ENCODE measurements around the gene CPB2.

The CPB2 gene

DNA sequence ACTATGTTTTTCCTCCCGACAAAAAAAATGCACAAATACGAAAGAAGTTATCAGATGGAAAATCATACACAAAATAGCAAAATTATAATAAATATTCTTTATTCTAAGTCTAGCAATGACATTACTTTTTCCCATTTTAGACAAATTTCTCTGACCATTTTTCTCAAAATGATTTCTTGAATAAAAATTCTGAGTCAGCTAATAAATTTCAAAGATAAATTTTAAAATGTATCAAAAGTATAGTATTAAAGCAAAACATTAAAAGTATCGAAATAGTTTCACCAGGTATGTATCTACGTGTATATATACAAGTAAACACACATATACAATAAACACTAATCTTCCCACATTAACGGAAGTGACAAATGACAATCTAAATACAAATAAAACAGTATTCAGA lies 61.2 kb downstream of the CPB2 start:
- no peak for DNase-seq

DNA sequence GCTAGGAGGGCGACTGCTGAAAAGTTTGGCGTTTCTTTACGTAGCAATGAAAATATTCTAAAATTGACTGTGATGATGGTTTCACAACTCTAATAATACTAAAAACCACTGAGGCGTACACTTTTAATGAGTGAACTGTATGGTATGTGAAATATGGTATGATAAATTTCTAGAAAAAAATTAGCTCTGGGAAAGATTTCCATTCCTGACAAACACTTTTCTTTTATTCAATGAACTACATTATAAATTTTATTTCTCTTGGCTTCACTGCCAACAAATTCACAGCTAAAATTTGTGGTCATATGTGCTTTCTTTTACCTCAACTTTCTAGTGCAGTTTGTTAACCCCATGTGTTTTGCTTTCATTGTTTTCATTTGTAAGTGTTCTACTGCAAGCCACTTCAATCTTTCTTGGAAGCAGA lies 63.4 kb downstream of the CPB2 start:
- DNase-seq = peak; percentile 79

DNA sequence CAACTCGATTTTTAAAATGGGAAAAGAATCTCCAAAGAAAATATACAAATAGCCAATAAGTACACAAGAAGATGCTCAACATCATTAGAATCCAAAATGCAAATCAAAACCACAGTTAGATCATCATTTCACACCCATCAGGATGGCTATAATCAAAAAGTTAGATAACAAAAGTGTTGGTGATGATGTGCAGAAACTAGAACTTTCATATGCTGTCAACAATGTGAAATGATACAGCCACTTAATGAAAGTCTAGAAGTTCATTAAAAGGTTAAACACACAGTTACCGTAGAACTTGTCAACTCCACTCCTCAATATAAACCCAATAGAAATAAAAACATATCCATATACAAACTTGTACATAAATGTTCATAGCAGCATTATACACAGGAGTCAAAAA lies 64.1 kb downstream of the CPB2 start:
- no peak for DNase-seq

DNA sequence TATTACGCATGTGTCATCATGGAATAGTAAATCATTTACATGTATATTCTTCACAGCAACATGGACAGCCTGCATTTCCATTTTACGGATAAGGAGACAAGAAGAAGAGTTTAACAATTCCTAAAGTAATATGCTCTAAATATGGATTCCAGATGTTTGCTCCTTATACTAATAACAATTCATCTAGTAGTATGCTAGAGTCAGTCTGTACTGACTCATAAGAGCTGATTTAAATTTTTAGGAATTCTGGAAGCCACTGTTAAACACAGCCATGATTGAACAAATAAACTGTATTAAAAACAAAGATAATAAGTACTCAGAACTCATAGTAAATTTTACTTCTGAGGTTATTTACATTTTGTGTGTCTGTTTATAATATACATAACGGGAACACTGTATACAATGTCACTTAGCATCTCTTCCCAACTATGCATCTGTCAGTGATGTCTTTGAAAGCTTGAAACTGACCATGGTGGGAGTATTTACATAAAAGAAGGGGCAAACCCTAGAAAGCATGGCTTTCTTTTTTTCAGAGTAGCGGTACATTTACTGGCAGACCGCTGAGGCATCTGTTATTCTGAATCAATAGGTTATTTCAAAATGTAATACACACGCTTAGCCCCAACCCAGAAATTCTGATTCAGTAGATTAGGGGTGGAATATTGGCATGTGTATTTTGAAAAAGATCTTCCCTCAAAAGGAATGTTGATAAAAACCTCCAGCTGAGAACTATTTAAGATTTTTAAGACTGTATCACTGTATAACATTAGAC lies 65.2 kb downstream of the CPB2 start:
- DNase-seq = peak; percentile 46

DNA sequence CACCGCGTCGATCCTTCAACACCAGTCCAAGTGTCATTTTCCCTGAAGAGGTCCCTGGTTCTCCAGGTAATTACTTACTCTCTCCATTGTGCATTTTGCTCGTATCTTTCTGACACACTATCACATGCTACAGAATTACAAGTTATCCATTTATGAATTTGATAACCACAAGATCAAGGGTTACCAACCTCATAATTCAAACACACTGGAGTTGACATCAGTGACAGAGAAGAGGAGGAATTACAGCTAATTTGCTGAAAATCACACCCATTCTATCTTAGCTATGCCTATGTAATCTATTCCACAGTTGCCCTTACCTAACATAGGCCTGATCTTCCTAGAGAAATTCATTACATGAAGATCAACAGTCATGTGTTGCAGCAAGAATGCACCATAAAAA lies 66.5 kb downstream of the CPB2 start:
- DNase-seq = no peak

DNA sequence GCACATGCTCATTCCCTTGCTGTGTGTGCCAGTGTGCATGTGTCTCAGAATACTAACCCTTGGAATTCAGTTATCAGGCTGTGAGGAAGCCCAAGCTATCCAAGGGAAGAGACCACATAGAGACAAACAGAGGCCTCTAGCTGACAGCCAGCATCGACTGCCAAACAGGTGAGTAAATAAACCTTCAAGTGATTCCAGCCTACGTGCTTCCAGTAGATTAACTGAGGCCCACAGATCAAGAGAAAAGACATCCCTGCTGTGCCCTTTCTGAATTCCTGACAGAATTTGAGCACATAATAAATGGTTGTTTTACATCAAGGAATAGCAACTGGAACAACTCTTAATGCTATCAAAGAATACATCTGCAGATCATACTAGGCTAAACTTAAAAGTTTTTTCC lies 69.8 kb downstream of the CPB2 start:
- DNase-seq = no peak

DNA sequence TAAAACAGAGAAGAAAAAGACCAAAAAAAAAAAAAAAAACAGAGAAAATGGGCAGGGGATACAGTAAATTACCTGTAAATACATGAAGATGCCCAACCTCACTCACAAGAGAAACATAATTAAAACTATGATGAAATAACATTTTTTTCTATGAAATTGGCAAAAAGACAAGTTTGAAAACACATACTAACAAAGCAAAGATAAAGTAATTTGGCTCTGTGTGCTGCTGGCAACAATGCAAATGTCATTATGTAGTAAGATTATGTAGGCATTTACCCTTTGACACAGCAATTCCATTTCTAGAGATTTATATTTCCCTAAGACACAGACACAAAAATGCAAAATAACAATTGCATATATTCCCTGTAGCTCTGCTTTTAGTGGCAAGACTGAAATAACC lies 72.5 kb downstream of the CPB2 start:
- no peak for DNase-seq

DNA sequence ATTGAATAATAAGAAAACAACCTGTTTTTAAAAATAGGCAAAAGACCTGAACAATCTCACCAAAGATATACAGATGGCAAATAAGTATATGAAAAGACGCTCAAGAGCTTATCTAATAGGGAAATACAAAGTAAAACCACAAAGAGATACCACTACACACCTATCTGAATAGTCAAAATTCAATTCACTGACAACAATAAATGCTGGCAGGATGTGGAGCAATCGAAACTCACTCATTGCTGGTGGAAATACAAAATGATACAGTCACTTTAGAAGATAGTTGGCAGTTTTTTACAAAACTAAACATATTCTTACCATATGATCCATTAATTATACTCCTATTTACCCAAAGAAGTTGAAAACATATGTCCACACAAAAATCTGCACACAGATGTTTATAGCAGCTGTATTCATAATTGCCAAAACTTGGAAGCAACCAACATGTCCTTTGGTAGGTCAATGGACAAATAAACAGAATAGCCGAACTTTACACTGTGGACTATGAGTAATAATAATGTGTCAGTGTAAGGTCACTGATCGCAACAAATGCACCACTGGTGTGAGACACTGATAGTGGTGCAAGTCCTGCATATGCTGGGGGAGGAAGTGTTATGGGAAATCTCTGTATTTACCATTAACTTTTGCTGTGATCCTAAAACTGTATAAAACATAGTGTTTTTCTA lies 73.1 kb downstream of the CPB2 start:
- DNase-seq = no peak

DNA sequence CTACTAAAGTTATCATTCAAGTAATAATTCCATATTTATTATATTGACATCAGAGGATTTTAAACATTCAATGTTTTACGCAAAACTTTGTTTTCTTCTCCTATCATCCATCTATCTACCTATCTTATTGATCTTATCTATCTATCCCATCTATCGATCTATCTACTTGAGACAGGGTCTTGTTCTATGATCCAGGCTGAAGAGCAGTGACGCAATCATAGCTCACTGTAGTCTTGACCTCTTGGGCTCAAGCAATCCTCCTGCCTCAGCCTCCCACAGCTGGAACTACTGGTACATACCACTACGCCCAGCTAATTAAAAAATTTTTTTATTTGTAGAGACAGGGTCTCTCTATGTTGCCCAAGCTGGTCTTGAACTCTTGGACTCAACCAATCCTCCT lies 79.7 kb downstream of the CPB2 start:
- no peak for DNase-seq

DNA sequence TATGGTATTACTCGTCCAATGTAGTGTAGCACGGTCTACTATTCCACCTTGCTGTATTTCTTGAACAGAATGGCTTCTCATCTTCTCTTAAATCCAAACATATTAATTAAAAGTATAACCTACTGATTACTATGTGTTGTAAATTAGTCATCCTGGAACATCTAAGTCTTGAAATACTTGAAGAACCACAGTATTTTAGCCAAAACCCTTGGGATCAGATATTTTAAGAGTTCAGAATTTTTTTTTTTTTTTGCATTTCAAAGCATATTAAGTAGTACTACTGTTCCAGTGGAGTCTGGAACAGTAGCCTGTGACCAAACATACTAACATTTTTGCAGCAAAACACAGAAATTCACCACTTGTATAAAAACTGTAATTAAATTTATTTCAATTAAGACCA lies 82.4 kb downstream of the CPB2 start:
- DNase-seq = peak; percentile 13

DNA sequence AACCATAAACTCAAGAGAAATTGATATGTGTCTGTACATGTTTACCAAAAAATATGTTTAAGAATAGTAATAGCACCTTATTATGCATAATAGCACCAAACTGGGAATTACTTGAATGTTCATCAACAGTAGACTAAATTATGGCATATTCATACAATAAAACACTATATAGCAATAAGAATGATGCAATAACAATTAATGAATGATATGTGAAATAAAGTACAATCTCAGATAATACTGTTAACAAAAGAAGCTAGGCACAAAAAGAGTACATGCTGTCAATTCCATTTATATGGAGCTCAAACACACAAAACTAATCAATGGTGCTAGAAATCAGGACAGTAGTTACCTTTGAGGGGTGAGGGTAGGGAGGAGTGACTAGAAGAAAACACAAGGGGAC lies 88.6 kb downstream of the CPB2 start:
- no peak for DNase-seq

DNA sequence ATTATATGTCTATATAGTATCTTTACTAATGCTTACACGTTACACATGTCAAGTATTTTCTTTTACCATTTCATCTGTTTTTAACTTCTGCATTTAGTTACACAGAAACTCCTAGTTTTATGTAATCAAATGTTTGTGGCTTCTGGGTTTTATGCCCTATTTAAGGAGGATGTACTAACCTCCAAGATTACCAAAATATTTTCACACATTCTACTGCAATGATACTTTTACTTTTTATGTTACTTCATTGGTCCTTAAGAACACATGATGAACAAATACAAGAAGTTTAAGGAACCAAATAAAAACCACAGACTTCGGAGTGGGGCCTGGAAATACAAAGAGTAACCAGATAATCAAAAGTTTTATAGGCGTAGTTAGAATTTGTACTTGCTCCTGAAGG lies 89.5 kb downstream of the CPB2 start:
- DNase-seq = peak; percentile 5

DNA sequence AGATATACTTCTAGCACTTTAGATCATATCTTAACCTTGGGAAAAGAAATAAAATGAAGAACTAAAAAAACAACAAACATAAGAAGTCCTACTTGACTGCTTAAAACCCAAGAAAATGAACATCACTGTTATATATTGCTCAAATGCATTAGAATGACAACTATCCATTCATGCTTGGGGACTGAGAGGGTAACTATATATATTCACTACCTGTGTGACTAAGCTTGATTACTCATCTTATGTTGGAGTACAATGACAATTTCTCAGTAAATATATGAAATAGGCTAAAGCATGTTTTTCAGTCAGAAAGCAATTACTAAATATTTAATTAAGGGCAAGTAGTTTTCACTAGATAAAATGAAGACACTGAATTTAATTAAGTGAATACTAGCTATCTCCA lies 92.4 kb downstream of the CPB2 start:
- no peak for DNase-seq

DNA sequence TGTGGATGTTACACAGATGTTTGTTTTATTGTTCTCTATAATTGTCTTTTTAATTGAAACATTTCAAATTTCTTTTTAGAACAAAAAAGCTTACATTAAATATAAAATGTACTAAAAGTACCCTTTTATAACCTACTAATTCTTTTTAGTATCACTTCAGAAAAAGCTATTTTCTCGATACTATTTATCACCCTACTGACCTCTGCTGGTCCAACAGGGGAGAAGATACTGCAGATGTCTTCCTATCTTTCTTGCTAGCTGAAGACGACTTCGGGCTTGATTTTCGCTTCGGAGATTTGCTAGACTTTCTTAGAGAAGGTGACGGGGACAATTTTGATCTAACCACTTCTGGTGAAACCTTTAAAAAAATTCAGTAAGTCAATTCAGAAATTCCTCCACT lies 94.7 kb downstream of the CPB2 start:
- DNase-seq = peak; percentile 5

DNA sequence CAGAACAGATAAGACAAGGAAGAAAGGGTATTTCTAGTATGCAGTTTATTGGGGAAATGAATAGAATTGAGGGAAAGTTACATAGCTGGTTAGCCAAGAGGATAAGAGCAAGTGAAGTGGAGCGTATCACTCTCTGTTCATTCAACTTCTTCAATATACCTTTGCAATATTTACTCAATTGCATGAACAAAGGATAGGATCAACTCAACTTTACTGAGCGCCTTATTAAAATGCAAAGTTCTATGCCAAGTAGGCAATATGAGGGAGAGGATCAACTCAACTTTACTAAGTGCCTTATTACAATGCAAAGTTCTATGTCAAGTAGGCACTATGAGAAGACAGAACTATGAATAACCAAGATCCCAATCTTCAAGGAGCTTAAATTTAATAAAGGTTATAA lies 96.2 kb downstream of the CPB2 start:
- DNase-seq = no peak

DNA sequence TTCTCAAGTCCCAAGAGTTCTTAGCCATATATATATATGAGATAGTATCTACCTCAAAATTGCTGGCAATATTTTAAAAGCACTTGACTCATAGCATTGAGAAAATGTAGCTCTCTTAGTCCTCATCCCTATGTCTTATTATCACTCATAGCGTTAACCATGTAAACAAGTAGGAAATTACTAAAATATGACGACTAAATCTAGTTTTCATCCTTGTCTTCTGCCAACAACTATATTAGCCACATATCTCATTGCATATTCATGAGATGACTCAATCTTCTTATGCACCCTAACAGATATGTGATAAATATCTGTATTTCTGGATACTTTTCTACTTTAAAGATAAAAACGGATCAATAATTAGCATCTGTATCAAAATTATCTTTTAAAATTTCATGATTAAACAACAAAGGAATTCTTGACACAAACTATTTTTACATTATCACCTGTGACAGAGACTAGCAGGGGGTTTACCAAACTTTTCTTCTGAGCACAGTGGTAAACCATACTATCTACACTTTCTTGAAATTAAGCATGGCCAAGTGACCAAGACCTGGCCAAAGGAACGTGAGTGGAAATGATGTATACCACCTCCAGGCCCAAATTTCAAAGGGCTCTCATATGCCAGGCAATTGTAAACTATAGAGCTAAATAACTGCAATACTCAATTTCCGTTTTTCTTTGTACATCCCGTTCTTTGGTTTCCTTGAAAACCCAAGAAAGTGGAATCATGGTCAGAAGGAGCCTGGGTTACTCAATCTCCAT lies 98.0 kb downstream of the CPB2 start:
- peak; percentile 7 for DNase-seq

DNA sequence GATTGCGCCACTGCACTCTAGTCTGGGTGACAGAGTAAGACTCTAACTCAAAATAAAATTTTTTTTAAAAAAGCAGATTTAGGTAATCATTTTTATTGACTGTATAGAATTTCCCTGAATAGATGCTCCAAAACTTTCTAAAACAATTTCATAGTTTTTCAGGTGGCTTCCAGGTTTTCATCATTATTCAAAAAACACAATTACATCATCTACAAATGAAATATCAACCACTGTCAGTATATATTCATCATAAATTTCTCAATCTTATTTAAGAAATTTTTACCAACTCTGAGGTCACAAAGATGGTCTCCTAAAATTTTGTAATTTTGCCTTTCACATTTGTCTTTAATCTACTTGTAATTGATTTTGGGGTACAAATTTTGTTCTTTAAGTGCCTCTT lies 100.3 kb downstream of the CPB2 start:
- no peak for DNase-seq
